ENCODE measurements around the gene TTLL1. TPM values are rescaled to one million over a fixed set of nuclear protein-coding genes. Genes with fewer than 3 reads are reported as not detected.

The TTLL1 gene
- total and polyA plus RNA-seq, 2 of the 4 experiments (the other 2 are of a cell fraction): 10.8 to 13.2 TPM

DNA sequence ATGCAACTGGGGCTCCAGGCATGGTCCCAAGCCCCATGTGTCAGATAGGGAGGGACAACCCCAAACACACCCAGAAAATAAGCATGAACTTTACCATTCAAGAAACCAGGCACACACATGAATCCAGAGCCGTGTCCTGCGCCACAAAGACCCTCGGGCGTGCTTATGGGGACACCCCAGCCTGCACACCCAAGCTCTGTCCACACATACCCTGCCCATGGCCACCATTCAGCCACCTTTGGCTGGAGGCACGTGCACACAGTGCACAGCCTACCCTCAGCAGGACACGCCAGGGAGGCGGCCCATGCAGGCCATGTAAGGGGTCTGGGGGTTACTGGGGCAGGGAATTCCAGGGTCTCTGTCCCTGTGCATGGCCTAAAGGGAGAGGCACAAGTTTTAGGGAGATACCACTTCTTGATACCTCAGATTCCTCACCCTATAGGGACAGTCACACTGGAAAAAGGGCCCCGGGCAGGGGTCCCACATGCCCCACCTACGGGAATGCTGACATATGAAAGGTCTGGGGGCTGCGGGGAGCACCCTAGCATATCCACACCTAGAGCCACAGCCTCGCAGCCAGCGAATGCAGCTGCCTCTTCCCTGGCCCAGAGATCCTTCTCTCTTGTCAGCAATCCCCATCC, 94.8 kb downstream of the TTLL1 start:
- peak overlapping the region; percentile 29; the same call in 1 of the 2 replicates for H3K4me3 ChIP-seq (ENCODE audit: insufficient read depth, low read depth, low read length)
- peak overlapping the region; percentile 98 for H2AK5ac ChIP-seq (ENCODE audit: low read depth, low read length)
- H2BK120ac ChIP-seq (ENCODE audit: low read depth, low read length): peak overlapping the region; percentile 82
- peaks cover 13 to 80% of the 10 kb centered on the region in 2 experiments for H3K79me1 ChIP-seq (ENCODE audit: low read depth in 1 of 2, low read length in 2 of 2)
- peak overlapping the region; percentile 73 for H4K5ac ChIP-seq (ENCODE audit: low read depth, low read length)
- no TSS peak for BruUV-seq (replicated peaks)
- no peak overlapping the region for H2AFZ ChIP-seq (replicated peaks; ENCODE audit: low read length, poor library complexity)
- peaks cover 38% of the 10 kb centered on the region for H3K9me1 ChIP-seq (ENCODE audit: insufficient read depth, low read length)
- ATAC-seq (ENCODE audit: low read depth) (no peak), DNase-seq (no peak)
- H3K14ac ChIP-seq (replicated peaks; ENCODE audit: low read depth, low read length): peak overlapping the region; percentile 96
- peak overlapping the region; percentile 98 for H3K27ac ChIP-seq (ENCODE audit: insufficient read depth, low read length)
- dilution Hi-C loops (cut with HindIII; ENCODE audit: low sequenced_read_pairs, unreplicated experiment) (no loop called here), intact Hi-C loops (cut with micrococcal nuclease) (loop anchor here (2.0 kb wide), 1 partner anchor 20 kb away; the partner anchor contains the start of gene PACSIN2), in situ Hi-C loops (cut with MboI; ENCODE audit: low sequenced_read_pairs) (no loop called here)
- H4K8ac ChIP-seq (ENCODE audit: low read depth in 2 of 2, low read length in 2 of 2): peak overlapping the region; percentile 29 to 92; a peak in 3 of 4 replicates
- peak overlapping the region; percentile 89 for H4K91ac ChIP-seq (ENCODE audit: insufficient read depth, low read depth, low read length)
- no peaks in the 10 kb centered on the region for H3K36me3 ChIP-seq (ENCODE audit: control insufficient read depth, insufficient read depth, low read length)
- peak overlapping the region; percentile 83 for H3K18ac ChIP-seq (ENCODE audit: low read depth, low read length)
- H2AK9ac ChIP-seq (replicated peaks; ENCODE audit: low read depth, low read length, poor library complexity): peak overlapping the region; percentile 74
- CTCF ChIA-PET: interaction anchor here (0.6 kb wide), 1 partner anchor 73 kb away, joined by 4 read pairs; no protein-coding TSS in a partner anchor
- peak overlapping the region; percentile 95 for H2BK5ac ChIP-seq (ENCODE audit: low read depth, low read length, poor library complexity, severe bottlenecking)
- H3K4me1 ChIP-seq (ENCODE audit: control insufficient read depth, insufficient read depth, low read length): peaks cover 40% of the 10 kb centered on the region
- peak overlapping the region; percentile 93 for H3K56ac ChIP-seq (ENCODE audit: extremely low read depth, insufficient read depth, low read length)
- no peaks in the 10 kb centered on the region for H3K27me3 ChIP-seq (ENCODE audit: control insufficient read depth, insufficient read depth, low read length)
- peak overlapping the region; percentile 57; the same call in 2 of the 3 replicates for H2BK15ac ChIP-seq (ENCODE audit: low read depth, low read length)
- POLR2A ChIA-PET (ENCODE audit: unreplicated experiment): interaction anchor here (0.6 to 1.0 kb wide), 4 partner anchors 13 to 379 kb away, joined by 3 to 5 read pairs (median 3); no protein-coding TSS in a partner anchor
- H2BK20ac ChIP-seq (ENCODE audit: low read depth, low read length): peak overlapping the region; percentile 79
- no peaks in the 10 kb centered on the region for H3K9me3 ChIP-seq (ENCODE audit: control insufficient read depth, insufficient read depth, low read length)
- H3K4me2 ChIP-seq (ENCODE audit: low read depth, low read length): peak overlapping the region; percentile 78
- H3K4ac ChIP-seq (ENCODE audit: low read depth, low read length): peak overlapping the region; percentile 96
- H4K20me1 ChIP-seq (ENCODE audit: insufficient read depth, low read length): peaks cover 35% of the 10 kb centered on the region
- peak overlapping the region; percentile 97 for H3K23ac ChIP-seq (ENCODE audit: low read depth, low read length)
- peak overlapping the region; percentile 90 for H3K9ac ChIP-seq (ENCODE audit: low read depth, low read length)
- 60% methylated on average over 2 of the region's 12 CpGs; no CpG with 5 or more reads in 1 of the 2 experiments for WGBS, 2 experiments (ENCODE audit: extremely low coverage in 2 of 2, insufficient read length in 1 of 2)
- TF ChIP-seq MAZ (IDR thresholded peaks at IDR 0.05; ENCODE audit: borderline replicate concordance, low read depth, low read length) (no peak), NFE2L2 (IDR thresholded peaks at IDR 0.05; ENCODE audit: low read depth, low read length) (no peak), CEBPB (IDR thresholded peaks at IDR 0.05; ENCODE audit: low read depth, low read length) (no peak), MAFK (IDR thresholded peaks at IDR 0.05; ENCODE audit: low read depth, low read length) (no peak), RCOR1 (IDR thresholded peaks at IDR 0.05; ENCODE audit: insufficient replicate concordance, low read length) (no peak), MXI1 (IDR thresholded peaks at IDR 0.05; ENCODE audit: borderline replicate concordance, low read depth, low read length) (no peak), CHD1 (IDR thresholded peaks at IDR 0.05; ENCODE audit: low read depth, low read length) (no peak), POLR2A (IDR thresholded peaks at IDR 0.05; ENCODE audit: low read depth, low read length) (no peak; the same call in 1 of the 2 replicates), RFX5 (IDR thresholded peaks at IDR 0.05; ENCODE audit: low read depth, low read length) (no peak), SMC3 (IDR thresholded peaks at IDR 0.05; ENCODE audit: low read depth, low read length) (no peak), RAD21 (IDR thresholded peaks at IDR 0.05; ENCODE audit: low read length) (no peak), FOS (IDR thresholded peaks at IDR 0.05; ENCODE audit: low read depth, low read length) (no peak)
- TF ChIP-seq, protein P1, sequence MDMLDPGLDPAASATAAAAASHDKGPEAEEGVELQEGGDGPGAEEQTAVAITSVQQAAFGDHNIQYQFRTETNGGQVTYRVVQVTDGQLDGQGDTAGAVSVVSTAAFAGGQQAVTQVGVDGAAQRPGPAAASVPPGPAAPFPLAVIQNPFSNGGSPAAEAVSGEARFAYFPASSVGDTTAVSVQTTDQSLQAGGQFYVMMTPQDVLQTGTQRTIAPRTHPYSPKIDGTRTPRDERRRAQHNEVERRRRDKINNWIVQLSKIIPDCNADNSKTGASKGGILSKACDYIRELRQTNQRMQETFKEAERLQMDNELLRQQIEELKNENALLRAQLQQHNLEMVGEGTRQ (IDR thresholded peaks at IDR 0.05; ENCODE audit: low read depth, low read length): no peak
- TF ChIP-seq, protein P2, sequence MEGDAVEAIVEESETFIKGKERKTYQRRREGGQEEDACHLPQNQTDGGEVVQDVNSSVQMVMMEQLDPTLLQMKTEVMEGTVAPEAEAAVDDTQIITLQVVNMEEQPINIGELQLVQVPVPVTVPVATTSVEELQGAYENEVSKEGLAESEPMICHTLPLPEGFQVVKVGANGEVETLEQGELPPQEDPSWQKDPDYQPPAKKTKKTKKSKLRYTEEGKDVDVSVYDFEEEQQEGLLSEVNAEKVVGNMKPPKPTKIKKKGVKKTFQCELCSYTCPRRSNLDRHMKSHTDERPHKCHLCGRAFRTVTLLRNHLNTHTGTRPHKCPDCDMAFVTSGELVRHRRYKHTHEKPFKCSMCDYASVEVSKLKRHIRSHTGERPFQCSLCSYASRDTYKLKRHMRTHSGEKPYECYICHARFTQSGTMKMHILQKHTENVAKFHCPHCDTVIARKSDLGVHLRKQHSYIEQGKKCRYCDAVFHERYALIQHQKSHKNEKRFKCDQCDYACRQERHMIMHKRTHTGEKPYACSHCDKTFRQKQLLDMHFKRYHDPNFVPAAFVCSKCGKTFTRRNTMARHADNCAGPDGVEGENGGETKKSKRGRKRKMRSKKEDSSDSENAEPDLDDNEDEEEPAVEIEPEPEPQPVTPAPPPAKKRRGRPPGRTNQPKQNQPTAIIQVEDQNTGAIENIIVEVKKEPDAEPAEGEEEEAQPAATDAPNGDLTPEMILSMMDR (conservative IDR thresholded peaks at IDR 0.05; ENCODE audit: low read depth, low read length): no peak
- TF ChIP-seq, protein P3, sequence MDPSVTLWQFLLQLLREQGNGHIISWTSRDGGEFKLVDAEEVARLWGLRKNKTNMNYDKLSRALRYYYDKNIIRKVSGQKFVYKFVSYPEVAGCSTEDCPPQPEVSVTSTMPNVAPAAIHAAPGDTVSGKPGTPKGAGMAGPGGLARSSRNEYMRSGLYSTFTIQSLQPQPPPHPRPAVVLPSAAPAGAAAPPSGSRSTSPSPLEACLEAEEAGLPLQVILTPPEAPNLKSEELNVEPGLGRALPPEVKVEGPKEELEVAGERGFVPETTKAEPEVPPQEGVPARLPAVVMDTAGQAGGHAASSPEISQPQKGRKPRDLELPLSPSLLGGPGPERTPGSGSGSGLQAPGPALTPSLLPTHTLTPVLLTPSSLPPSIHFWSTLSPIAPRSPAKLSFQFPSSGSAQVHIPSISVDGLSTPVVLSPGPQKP (IDR thresholded peaks at IDR 0.05; ENCODE audit: borderline replicate concordance, low read depth, low read length): no peak
